HepG2 (cell line): ENCODE results near the gene TBC1D30. TPM values are rescaled to one million over a fixed set of nuclear protein-coding genes. Genes with fewer than 3 reads are reported as not detected.
"Not testable (repeated sequence)": the region's sequence is repeated elsewhere in the genome, so short reads cannot be mapped to it uniquely, and the experiment has no call there.

Experiments
- ATAC-seq: fragments of 200-7000 bp; cut with Tn5 transposase; 3 replicates; pipeline ENCODE4 v1.9.1; 2020; ENCODE audit warnings: mild to moderate bottlenecking, moderate library complexity
- BruUV-seq: library from RNA; stranded (reverse); fragments of 400-500 nt; replicated peaks from 2 replicates; lab custom pipeline; 2021; lab: Mats Ljungman, UMichigan
- CTCF ChIA-PET: fragments of 300-600 bp; formaldehyde crosslinking; extraction: SDS; loops from one replicate; lab custom pipeline; 2021; ENCODE audit warnings: low total read pairs, inconsistent platforms, low intra/inter-chr PET ratio; lab: Yijun Ruan, JAX
- POLR2A ChIA-PET: fragments of 350-600 bp; sonication (Branson Sonifier 250); formaldehyde crosslinking; loops from one replicate; lab custom pipeline; 2020; ENCODE audit warnings: antibody characterized with exemption, inconsistent platforms; lab: Yijun Ruan, JAX
- DNase-seq: peaks from one replicate; pipeline ENCODE4 v3.0.0-alpha.2; 2015; ENCODE audit warnings: low spot score
- FAIRE-seq: peaks from 3 replicates; lab custom pipeline; 2011; peaks lifted over from hg19 to GRCh38; lab: Jason Lieb, UNC
- H2AFZ ChIP-seq: one replicate; pipeline ENCODE4 v1.6.1; 2011; ENCODE audit warnings: low read length, inconsistent platforms
- H3K27ac ChIP-seq: fragments of 300-600 bp; 3 replicates; pipeline ENCODE4 v1.8.0; 2011; ENCODE audit warnings: mixed run types, mild to moderate bottlenecking, mixed read lengths, low read length, inconsistent platforms; ENCODE audit not compliant: insufficient read depth; ENCODE audit errors: extremely low read length
- H3K27me3 ChIP-seq, 2 experiments: fragments of 200-600 bp in 1 of 2; 2 replicates in 1 of 2; 3 replicates in 1 of 2; pipeline versions ENCODE4 v1.6.0 to v1.8.0; 2011; ENCODE audit warnings: low read length in 2 of 2, mild to moderate bottlenecking in 2 of 2, moderate library complexity in 2 of 2, inconsistent platforms in 1 of 2; ENCODE audit not compliant: insufficient read depth in 2 of 2, control insufficient read depth in 1 of 2
- H3K36me3 ChIP-seq, 2 experiments: fragments of 200-600 bp in 1 of 2; replicated peaks in 1 of 2; 2 replicates in 1 of 2; 3 replicates in 1 of 2; pipeline versions ENCODE4 v1.5.1 to v1.8.0; 2011; ENCODE audit warnings: low read length in 2 of 2, inconsistent platforms in 1 of 2; ENCODE audit not compliant: insufficient read depth in 2 of 2, control insufficient read depth in 1 of 2
- H3K4me1 ChIP-seq: 2 replicates; pipeline ENCODE4 v1.5.1; 2012; ENCODE audit warnings: low read length, inconsistent platforms; ENCODE audit not compliant: insufficient read depth
- H3K4me2 ChIP-seq: 2 replicates; pipeline ENCODE4 v1.6.0; 2011; ENCODE audit warnings: low read depth, low read length, inconsistent platforms
- H3K4me3 ChIP-seq, 3 experiments: fragments of 200-600 bp in 1 of 3; sonication (generic), shearing (Covaris generic) in 1 of 3; replicated peaks in 1 of 3; 2 replicates each; pipeline ENCODE4 v1.5.1; 2011 to 2016; ENCODE audit warnings: low read length in 3 of 3, inconsistent platforms in 2 of 3, low read depth in 2 of 3, mild to moderate bottlenecking in 2 of 3, control low read depth in 1 of 3, mixed read lengths in 1 of 3; ENCODE audit not compliant: insufficient read depth in 1 of 3
- H3K79me2 ChIP-seq: one replicate; pipeline ENCODE4 v1.6.1; 2011; ENCODE audit warnings: low read length, inconsistent platforms; ENCODE audit not compliant: insufficient read depth
- H3K9ac ChIP-seq: 2 replicates; pipeline ENCODE4 v1.6.0; 2011; ENCODE audit warnings: mild to moderate bottlenecking, low read depth, low read length, inconsistent platforms; ENCODE audit not compliant: insufficient read depth
- H3K9me3 ChIP-seq: 2 replicates; pipeline ENCODE4 v1.5.1; 2012; ENCODE audit warnings: mild to moderate bottlenecking, low read length
- H4K20me1 ChIP-seq: 2 replicates; pipeline ENCODE4 v1.6.0; 2011; ENCODE audit warnings: inconsistent platforms, mild to moderate bottlenecking, low read length, moderate library complexity; ENCODE audit not compliant: insufficient read depth
- CAMTA2 ChIP-seq: sonication (generic); formaldehyde crosslinking; IDR thresholded peaks from 2 replicates; pipeline ENCODE4 v1.4.0; 2020; ENCODE audit warnings: mild to moderate bottlenecking, missing genetic modification reagents, borderline replicate concordance
- DR1 ChIP-seq: sonication (generic); formaldehyde crosslinking; IDR thresholded peaks from 2 replicates; pipeline ENCODE4 v1.8.0; 2021; ENCODE audit warnings: mild to moderate bottlenecking, missing genetic modification reagents, inconsistent platforms
- KDM4B ChIP-seq: sonication (generic); formaldehyde crosslinking; IDR thresholded peaks from 2 replicates; pipeline ENCODE4 v1.4.0; 2020; ENCODE audit warnings: missing genetic modification reagents
- PBX2 ChIP-seq: IDR thresholded peaks from 2 replicates; pipeline ENCODE4 v1.6.1; 2016; ENCODE audit warnings: control low read depth
- TERF1 ChIP-seq: sonication (generic); formaldehyde crosslinking; IDR thresholded peaks from 2 replicates; pipeline ENCODE4 v1.8.0; 2022; ENCODE audit warnings: mild to moderate bottlenecking, missing genetic modification reagents, moderate library complexity
- ZKSCAN5 ChIP-seq: sonication (generic); formaldehyde crosslinking; IDR thresholded peaks from 2 replicates; pipeline ENCODE4 v1.5.1; 2020; ENCODE audit warnings: mild to moderate bottlenecking, missing genetic modification reagents
- ZNF263 ChIP-seq: sonication (generic); formaldehyde crosslinking; IDR thresholded peaks from 2 replicates; pipeline ENCODE4 v1.4.0; 2020; ENCODE audit warnings: missing genetic modification reagents
- ZNF510 ChIP-seq: sonication (generic); formaldehyde crosslinking; IDR thresholded peaks from 2 replicates; pipeline ENCODE4 v1.4.0; 2020; ENCODE audit warnings: low read depth, mild to moderate bottlenecking, missing genetic modification reagents
- ZNF839 ChIP-seq: sonication (generic); formaldehyde crosslinking; IDR thresholded peaks from 2 replicates; pipeline ENCODE4 v1.4.0; 2020; ENCODE audit warnings: missing genetic modification reagents, mild to moderate bottlenecking, borderline replicate concordance
- WGBS: methylation state at CpG from one replicate; pipeline ENCODE4 v1.1.6; 2017; ENCODE audit warnings: low lambda C conversion rate; 5-methylcytosine and 5-hydroxymethylcytosine counted together
- in situ Hi-C: cut with HindIII; loops from 2 replicates; pipeline ENCODE4 v1.10.0; 2017; ENCODE audit warnings: low pct_unique_long_range_greater_than_20kb; ENCODE audit not compliant: extremely low pct_ligation_motif_present
- intact Hi-C: fragments of 100-400 bp; cut with micrococcal nuclease; formaldehyde crosslinking; loops from one replicate; pipeline ENCODE4 v1.10.0; 2022; ENCODE audit not compliant: unreplicated experiment
- polyA plus RNA-seq, 8 experiments: library from polyadenylated mRNA; depleted of rRNA in 3 of 8; stranded (reverse) in 7 of 8; unstranded in 1 of 8; fragments of >200 nt; fragmentation: Illumina TruSeq in 4 of 8; extraction: Trizol in 4 of 8; gene quantifications; 2 replicates each; pipeline versions ENCODE4 v1.2.1 to v1.2.3, GENCODE V29; 2011 to 2016; ENCODE audit warnings: low read depth in 4 of 8, missing spikeins in 1 of 8, mixed read lengths in 1 of 8; ENCODE audit not compliant: insufficient read depth in 1 of 8
- total RNA-seq, 5 experiments: library from RNA; depleted of rRNA; stranded (reverse); fragments of >200 nt; fragmentation: Illumina TruSeq; extraction: Trizol; gene quantifications; 2 replicates each; pipeline ENCODE4 v1.2.3, GENCODE V29; 2016; ENCODE audit warnings: low read depth in 1 of 5
- TF ChIP-seq, protein P1 (sequence below): sonication (generic); formaldehyde crosslinking; IDR thresholded peaks from 2 replicates; pipeline ENCODE4 v1.4.0; 2020; ENCODE audit warnings: missing genetic modification reagents

The TBC1D30 gene
- total and polyA plus RNA-seq, 2 of the 13 experiments (the other 11 are each of a cell fraction or from before 2014, with no cell fraction given): 0.42 to 0.67 TPM

DNA sequence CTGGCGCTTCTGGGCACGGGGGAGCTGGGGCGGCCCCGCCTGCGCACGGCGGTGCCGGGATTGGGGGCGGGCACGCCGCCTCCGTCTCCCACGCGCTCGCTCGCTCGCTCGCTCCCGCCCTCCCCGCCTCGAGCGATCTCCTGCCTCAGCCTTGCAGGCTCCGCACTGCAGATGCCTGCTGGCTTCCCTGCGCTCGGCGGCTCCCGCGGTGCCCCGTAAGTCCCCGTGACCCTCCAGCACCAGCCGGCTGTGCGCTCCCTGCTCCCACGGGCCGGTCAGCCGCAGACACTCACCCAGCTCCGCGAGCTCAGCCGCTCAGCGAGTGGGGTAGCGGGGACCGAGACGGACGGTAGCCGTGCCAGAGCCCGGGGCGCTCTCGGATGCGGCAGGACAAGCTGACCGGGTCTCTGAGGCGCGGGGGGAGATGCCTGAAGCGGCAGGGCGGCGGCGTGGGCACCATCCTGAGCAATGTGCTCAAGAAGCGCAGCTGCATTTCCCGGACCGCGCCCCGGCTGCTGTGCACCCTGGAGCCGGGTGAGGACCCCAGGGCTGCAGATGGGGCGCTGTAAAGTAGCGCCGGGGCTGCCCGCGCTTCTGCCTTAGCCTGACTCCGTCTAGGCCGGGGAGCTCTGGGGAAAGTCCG is at the start of gene TBC1D30 (continued):
- TF ChIP-seq, protein P1, sequence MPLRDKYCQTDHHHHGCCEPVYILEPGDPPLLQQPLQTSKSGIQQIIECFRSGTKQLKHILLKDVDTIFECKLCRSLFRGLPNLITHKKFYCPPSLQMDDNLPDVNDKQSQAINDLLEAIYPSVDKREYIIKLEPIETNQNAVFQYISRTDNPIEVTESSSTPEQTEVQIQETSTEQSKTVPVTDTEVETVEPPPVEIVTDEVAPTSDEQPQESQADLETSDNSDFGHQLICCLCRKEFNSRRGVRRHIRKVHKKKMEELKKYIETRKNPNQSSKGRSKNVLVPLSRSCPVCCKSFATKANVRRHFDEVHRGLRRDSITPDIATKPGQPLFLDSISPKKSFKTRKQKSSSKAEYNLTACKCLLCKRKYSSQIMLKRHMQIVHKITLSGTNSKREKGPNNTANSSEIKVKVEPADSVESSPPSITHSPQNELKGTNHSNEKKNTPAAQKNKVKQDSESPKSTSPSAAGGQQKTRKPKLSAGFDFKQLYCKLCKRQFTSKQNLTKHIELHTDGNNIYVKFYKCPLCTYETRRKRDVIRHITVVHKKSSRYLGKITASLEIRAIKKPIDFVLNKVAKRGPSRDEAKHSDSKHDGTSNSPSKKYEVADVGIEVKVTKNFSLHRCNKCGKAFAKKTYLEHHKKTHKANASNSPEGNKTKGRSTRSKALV (CRISPR knock-in tag): peak; percentile 83
- TF ChIP-seq, all 625 proteins: peak for 1

DNA sequence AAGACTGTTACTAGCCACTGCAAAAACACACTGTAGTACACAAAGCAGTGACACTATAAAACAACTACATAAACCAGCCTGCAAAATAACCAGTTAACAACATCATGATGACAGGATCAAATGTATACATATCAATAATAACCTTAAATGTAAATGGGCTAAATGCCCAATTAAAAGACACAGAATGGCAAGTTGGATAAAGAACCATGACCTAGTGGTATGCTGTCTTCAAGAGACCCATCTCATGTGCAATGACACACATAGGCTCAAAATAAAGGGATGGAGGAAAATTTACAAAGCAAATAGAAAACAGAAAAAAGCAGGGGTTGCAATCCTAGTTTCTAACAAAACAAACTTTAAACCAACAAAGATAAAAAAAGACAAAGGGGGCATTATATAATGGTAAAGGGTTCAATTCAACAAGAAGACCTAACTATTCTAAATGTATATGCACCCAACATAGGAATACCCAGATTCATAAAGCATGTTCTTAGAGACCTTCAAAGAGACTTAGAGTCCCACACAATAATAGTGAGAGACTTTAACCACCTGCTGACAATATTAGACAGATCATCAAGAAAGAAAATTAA is 49.2 kb upstream of the TBC1D30 start:
- H3K27ac ChIP-seq, H3K4me3 ChIP-seq, H2AFZ ChIP-seq, in situ Hi-C loops, H3K79me2 ChIP-seq, H3K27me3 ChIP-seq, H3K4me1 ChIP-seq, H3K36me3 ChIP-seq, H3K4me2 ChIP-seq, ATAC-seq, POLR2A ChIA-PET, H4K20me1 ChIP-seq, BruUV-seq, DNase-seq, intact Hi-C loops, H3K9ac ChIP-seq, CTCF ChIA-PET, FAIRE-seq: not testable (repeated sequence)
- peaks cover 15% of the 10 kb centered on the region for H3K9me3 ChIP-seq

DNA sequence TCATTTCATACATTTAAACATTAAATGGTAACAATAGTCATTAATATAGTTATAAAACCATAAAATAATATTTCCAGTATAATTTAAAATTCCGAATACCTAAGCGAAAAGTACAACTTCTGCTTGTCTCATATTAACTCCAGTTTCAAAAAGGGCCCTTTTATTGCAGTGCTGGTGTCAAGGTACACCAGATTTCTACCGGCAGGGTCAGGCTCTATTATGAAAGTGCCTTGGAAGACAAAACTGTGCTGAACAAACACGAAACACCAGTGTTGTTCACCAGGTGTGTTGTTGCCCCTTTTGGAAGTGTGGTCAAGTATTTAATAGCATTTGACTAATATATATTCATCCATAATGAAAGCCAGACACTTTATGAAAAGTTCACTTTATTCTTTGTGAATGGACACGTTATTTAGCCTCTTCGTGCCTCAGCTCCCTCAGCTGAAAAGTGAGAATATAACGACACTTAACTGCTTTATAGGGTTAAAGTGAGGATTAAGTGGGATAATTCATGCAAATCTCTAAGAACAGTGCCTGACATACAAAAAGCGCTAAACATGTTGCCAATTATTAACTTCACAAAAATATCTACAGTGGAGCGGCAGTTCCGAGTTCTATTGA is 45.0 kb upstream of the TBC1D30 start:
- Histone ChIP-seq H3K4me3 (peak overlapping the region in 1 of 3 experiments; percentile 8; a peak in 1 of 6 replicates), H3K9me3 (peaks cover 12% of the 10 kb centered on the region), H3K79me2 (no peaks in the 10 kb centered on the region), H3K4me1 (peaks cover 28% of the 10 kb centered on the region), H3K4me2 (peak overlapping the region; percentile 28; the same call in 1 of the 2 replicates), H3K27me3 (peaks cover 2 to 35% of the 10 kb centered on the region in 2 experiments; a peak in 4 of 5 replicates), H2AFZ (no peak overlapping the region), H3K27ac (no peak overlapping the region), H3K9ac (no peak overlapping the region), H4K20me1 (no peaks in the 10 kb centered on the region), H3K36me3 (no peaks in the 10 kb centered on the region)
- FAIRE-seq (peak; percentile 8), ATAC-seq (no peak), DNase-seq (no peak)
- BruUV-seq: no TSS peak
- ChIA-PET POLR2A (no interaction called here), CTCF (no interaction called here)
- intact Hi-C loops: no loop called here
- in situ Hi-C loops: no loop called here
- WGBS: 5% methylated on average over 10 of the region's 10 CpGs
- TF ChIP-seq CAMTA2 (CRISPR knock-in tag) (no peak), ZKSCAN5 (CRISPR knock-in tag) (no peak), TERF1 (CRISPR knock-in tag) (no peak), DR1 (CRISPR knock-in tag) (no peak), ZNF510 (CRISPR knock-in tag) (no peak), KDM4B (CRISPR knock-in tag) (no peak), ZNF263 (no peak), ZNF839 (no peak), PBX2 (CRISPR knock-in tag) (no peak)
